Adrenal gland (tissue), 5 donors: ENCODE data around the gene UNK.

Source experiments
- CTCF ChIP-seq, 6 experiments: fragments of 450-650 bp in 4 of 6; fragments of 200-600 bp in 2 of 6; sonication (generic) in 1 of 6; IDR thresholded peaks; 1 replicate in 5 of 6; 2 replicates in 1 of 6; pipeline versions ENCODE4 v1.5.1 to v1.8.0; 2016 to 2021; ENCODE audit warnings: antibody characterized with exemption in 6 of 6, mild to moderate bottlenecking in 2 of 6, moderate library complexity in 1 of 6
- POLR2A ChIP-seq, 2 donors: fragments of 450-650 bp; IDR thresholded peaks; one replicate each; pipeline ENCODE4 v1.6.1; 2017; ENCODE audit warnings: antibody characterized with exemption in 2 of 2, mild to moderate bottlenecking in 2 of 2, moderate library complexity in 1 of 2
- donor health status: DM: no; HTN: no; CAD: no.

GRCh38 chr17:75821552-75821951 lies 36.9 kb downstream of the UNK start:
- TF ChIP-seq CTCF (IDR thresholded peaks at IDR 0.05) (no peak), POLR2A (IDR thresholded peaks at IDR 0.05) (no peak)
